WTC11 (cell line): ENCODE data around the gene SLC44A2. TPM values are rescaled to one million over a fixed set of nuclear protein-coding genes. Genes with fewer than 3 reads are reported as not detected.

Source experiments
- ATAC-seq: fragments of 200-7000 bp; cut with Tn5 transposase; 2 replicates; pipeline ENCODE4 v1.10.0; 2021; ENCODE audit warnings: mild to moderate bottlenecking, moderate library complexity
- CTCF ChIA-PET: fragments of 300-600 bp; sonication (Branson Sonifier 250); formaldehyde crosslinking; loops from one replicate; lab custom pipeline; 2021; ENCODE audit warnings: antibody characterized with exemption; lab: Charles Lee
- POLR2A ChIA-PET: fragments of 350-600 bp; sonication (Branson Sonifier 250); formaldehyde crosslinking; loops from one replicate; lab custom pipeline; 2021; ENCODE audit warnings: antibody characterized with exemption; lab: Charles Lee
- DNase-seq: peaks from one replicate; pipeline ENCODE4 v3.0.0; 2021; ENCODE audit warnings: low spot score
- H3K27ac Mint-ChIP-seq: 2 replicates; pipeline ENCODE4 v1.8.0; 2021; ENCODE audit warnings: mixed read lengths
- H3K27me3 Mint-ChIP-seq: 2 replicates; pipeline ENCODE4 v1.8.0; 2021; ENCODE audit warnings: low read depth, mild to moderate bottlenecking, moderate library complexity, mixed read lengths
- H3K36me3 Mint-ChIP-seq: 2 replicates; pipeline ENCODE4 v1.8.0; 2021; ENCODE audit warnings: mixed read lengths
- H3K4me1 Mint-ChIP-seq: 2 replicates; pipeline ENCODE4 v1.8.0; 2022; ENCODE audit warnings: mixed read lengths
- H3K4me3 Mint-ChIP-seq: 2 replicates; pipeline ENCODE4 v1.8.0; 2021; ENCODE audit warnings: mild to moderate bottlenecking, moderate library complexity, mixed read lengths
- H3K9me3 Mint-ChIP-seq: 2 replicates; pipeline ENCODE4 v1.8.0; 2021; ENCODE audit warnings: mixed read lengths
- CBFB ChIP-seq: sonication (generic); formaldehyde crosslinking; IDR thresholded peaks from 2 replicates; pipeline ENCODE4 v1.8.1; 2022; ENCODE audit warnings: mild to moderate bottlenecking, low read depth, missing genetic modification reagents
- CREB1 ChIP-seq: sonication (generic); formaldehyde crosslinking; IDR thresholded peaks from 2 replicates; pipeline ENCODE4 v1.8.0; 2023; ENCODE audit warnings: mild to moderate bottlenecking, missing genetic modification reagents
- FOXP1 ChIP-seq: sonication (generic); formaldehyde crosslinking; IDR thresholded peaks from 2 replicates; pipeline ENCODE4 v1.8.0; 2022; ENCODE audit warnings: missing genetic modification reagents, mild to moderate bottlenecking, moderate library complexity, borderline replicate concordance
- GTF2I ChIP-seq: fragments of 250-450 bp; sonication (Bioruptor Pico); conservative IDR thresholded peaks from 2 replicates; pipeline ENCODE4 v1.4.0; 2021; ENCODE audit warnings: mild to moderate bottlenecking
- HMGA2 ChIP-seq: fragments of 250-450 bp; sonication (Bioruptor Pico); IDR thresholded peaks from 2 replicates; pipeline ENCODE4 v1.4.0; 2021; ENCODE audit warnings: mild to moderate bottlenecking, moderate library complexity
- MXD4 ChIP-seq: fragments of 250-450 bp; sonication (Bioruptor Pico); IDR thresholded peaks from 2 replicates; pipeline ENCODE4 v1.8.0; 2021; ENCODE audit warnings: mild to moderate bottlenecking, moderate library complexity, borderline replicate concordance
- SMAD4 ChIP-seq: sonication (generic); formaldehyde crosslinking; IDR thresholded peaks from 2 replicates; pipeline ENCODE4 v1.8.0; 2022; ENCODE audit warnings: mild to moderate bottlenecking, missing genetic modification reagents
- TEAD1 ChIP-seq: sonication (generic); formaldehyde crosslinking; IDR thresholded peaks from 2 replicates; pipeline ENCODE4 v1.8.0; 2022; ENCODE audit warnings: mild to moderate bottlenecking, missing genetic modification reagents
- TP53 ChIP-seq: sonication (generic); formaldehyde crosslinking; IDR thresholded peaks from 2 replicates; pipeline ENCODE4 v1.8.1; 2023; ENCODE audit warnings: mild to moderate bottlenecking, missing genetic modification reagents
- ZNF121 ChIP-seq: sonication (generic); formaldehyde crosslinking; IDR thresholded peaks from 2 replicates; pipeline ENCODE4 v1.8.0; 2023; ENCODE audit warnings: missing genetic modification reagents
- ZNF317 ChIP-seq: sonication (generic); formaldehyde crosslinking; IDR thresholded peaks from 2 replicates; pipeline ENCODE4 v1.8.1; 2023; ENCODE audit warnings: low read depth, mild to moderate bottlenecking, moderate library complexity, missing genetic modification reagents, borderline replicate concordance
- ZNF416 ChIP-seq: fragments of 250-450 bp; sonication (Bioruptor Pico); IDR thresholded peaks from 2 replicates; pipeline ENCODE4 v1.9.0; 2021; ENCODE audit warnings: mild to moderate bottlenecking, inconsistent platforms
- total RNA-seq: library from RNA; stranded (reverse); gene quantifications from 3 replicates; pipeline ENCODE4 v1.2.3, GENCODE V29; 2021
- TF ChIP-seq, protein P1 (sequence below): sonication (generic); formaldehyde crosslinking; IDR thresholded peaks from 2 replicates; pipeline ENCODE4 v1.8.1; 2023; ENCODE audit warnings: mild to moderate bottlenecking, moderate library complexity, missing genetic modification reagents
- TF ChIP-seq, protein P2 (sequence below): fragments of 250-450 bp; sonication (Bioruptor Pico); IDR thresholded peaks from 2 replicates; pipeline ENCODE4 v1.8.0; 2021; ENCODE audit warnings: mild to moderate bottlenecking
- TF ChIP-seq, protein P3 (sequence below): sonication (generic); formaldehyde crosslinking; IDR thresholded peaks from 2 replicates; pipeline ENCODE4 v1.8.0; 2023; ENCODE audit warnings: missing genetic modification reagents
- TF ChIP-seq, protein P4 (sequence below): sonication (generic); formaldehyde crosslinking; IDR thresholded peaks from 2 replicates; pipeline ENCODE4 v1.8.1; 2022; ENCODE audit warnings: missing genetic modification reagents, borderline replicate concordance
- TF ChIP-seq, protein P5 (sequence below): sonication (generic); formaldehyde crosslinking; IDR thresholded peaks from 2 replicates; pipeline ENCODE4 v1.8.1; 2022; ENCODE audit warnings: mild to moderate bottlenecking, missing genetic modification reagents, moderate library complexity, borderline replicate concordance
- TF ChIP-seq, protein P6 (sequence below): sonication (generic); formaldehyde crosslinking; IDR thresholded peaks from 2 replicates; pipeline ENCODE4 v1.8.0; 2022; ENCODE audit warnings: missing genetic modification reagents
- TF ChIP-seq, protein P7 (sequence below): sonication (generic); formaldehyde crosslinking; IDR thresholded peaks from 2 replicates; pipeline ENCODE4 v1.8.1; 2023; ENCODE audit warnings: mild to moderate bottlenecking, missing genetic modification reagents

SLC44A2 gene
- total RNA-seq, 1 experiment from 2014 or later, result 109 TPM

DNA sequence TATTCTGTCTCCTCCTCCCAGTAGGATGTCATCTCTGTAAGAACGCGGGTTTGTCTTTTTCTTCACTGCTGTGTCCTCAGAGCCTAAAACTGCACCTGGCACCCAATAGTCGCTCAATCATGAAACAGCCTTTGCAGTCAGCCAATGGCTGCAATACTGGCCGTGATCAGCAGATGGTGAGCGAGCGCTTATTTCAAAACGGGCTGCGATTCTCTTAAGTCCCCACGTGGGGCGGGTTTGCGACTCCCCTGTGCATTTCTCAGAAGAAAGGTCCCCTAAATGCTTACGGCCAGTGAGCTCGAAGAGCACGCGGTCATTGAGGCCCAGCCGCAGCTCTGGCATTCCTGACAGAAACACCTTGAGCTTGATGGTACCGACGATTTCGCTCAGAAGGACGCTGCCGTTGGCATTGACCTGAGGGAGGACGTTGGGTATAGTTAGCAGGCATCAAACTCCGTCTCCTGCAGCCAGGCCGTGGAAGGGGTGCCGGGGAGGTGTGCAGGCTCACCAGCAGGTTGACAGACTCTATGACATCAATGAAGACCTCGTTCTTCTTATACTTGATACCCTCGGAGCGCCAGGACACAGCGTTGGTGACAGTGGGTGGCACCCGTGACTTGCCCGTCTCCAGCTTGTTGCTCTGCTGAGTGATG, 44.2 kb upstream of the SLC44A2 start (continued):
- TF ChIP-seq, protein P1, sequence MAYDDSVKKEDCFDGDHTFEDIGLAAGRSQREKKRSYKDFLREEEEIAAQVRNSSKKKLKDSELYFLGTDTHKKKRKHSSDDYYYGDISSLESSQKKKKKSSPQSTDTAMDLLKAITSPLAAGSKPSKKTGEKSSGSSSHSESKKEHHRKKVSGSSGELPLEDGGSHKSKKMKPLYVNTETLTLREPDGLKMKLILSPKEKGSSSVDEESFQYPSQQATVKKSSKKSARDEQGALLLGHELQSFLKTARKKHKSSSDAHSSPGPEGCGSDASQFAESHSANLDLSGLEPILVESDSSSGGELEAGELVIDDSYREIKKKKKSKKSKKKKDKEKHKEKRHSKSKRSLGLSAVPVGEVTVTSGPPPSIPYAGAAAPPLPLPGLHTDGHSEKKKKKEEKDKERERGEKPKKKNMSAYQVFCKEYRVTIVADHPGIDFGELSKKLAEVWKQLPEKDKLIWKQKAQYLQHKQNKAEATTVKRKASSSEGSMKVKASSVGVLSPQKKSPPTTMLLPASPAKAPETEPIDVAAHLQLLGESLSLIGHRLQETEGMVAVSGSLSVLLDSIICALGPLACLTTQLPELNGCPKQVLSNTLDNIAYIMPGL (CRISPR knock-in tag), result peak; percentile 79
- TF ChIP-seq TEAD1 (CRISPR knock-in tag), result no peak

DNA sequence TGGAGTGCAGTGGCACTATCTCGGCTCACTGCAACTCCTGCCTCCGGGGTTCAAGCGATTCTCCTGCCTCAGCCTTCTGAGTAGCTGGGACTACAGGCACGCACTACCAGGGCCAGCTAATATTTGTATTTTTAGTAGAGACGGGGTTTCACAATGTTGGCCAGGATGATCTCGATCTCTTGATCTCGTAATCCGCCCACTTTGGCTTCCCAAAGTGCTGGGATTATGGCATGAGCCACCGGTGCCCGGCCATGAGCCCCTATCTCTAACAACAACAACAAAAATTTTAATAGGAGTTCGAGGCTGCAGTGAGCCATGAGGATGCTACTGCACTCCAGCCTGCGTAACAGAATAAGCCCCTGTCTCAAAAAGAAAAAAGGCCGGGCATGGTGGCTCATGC, 43.3 kb upstream of the SLC44A2 start:
- no peak overlapping the region for H3K4me3 Mint-ChIP-seq
- DNase-seq, result no peak
- ChIA-PET POLR2A (interaction anchor here (1.1 kb wide), 1 partner anchor 20 kb away, joined by 3 read pairs; no protein-coding TSS in a partner anchor), CTCF (interaction anchor here (0.6 to 4.5 kb wide), 23 partner anchors 8 to 254 kb away, joined by 3 to 276 read pairs (median 7); partner anchors contain the start of genes QTRT1, SLC44A2 and TMED1)
- H3K36me3 Mint-ChIP-seq, result peaks cover 48% of the 10 kb centered on the region
- no peaks in the 10 kb centered on the region for H3K9me3 Mint-ChIP-seq
- peaks cover 8% of the 10 kb centered on the region for H3K4me1 Mint-ChIP-seq
- no peak overlapping the region for H3K27ac Mint-ChIP-seq
- H3K27me3 Mint-ChIP-seq, result no peaks in the 10 kb centered on the region
- TF ChIP-seq ZNF121 (no peak), SMAD4 (no peak), ZNF416 (CRISPR knock-in tag) (no peak), TP53 (CRISPR knock-in tag) (no peak), HMGA2 (no peak), ZNF317 (CRISPR knock-in tag) (no peak), CBFB (CRISPR knock-in tag) (no peak), GTF2I (CRISPR knock-in tag) (no peak), CREB1 (CRISPR knock-in tag) (no peak), MXD4 (CRISPR knock-in tag) (no peak), FOXP1 (no peak)
- TF ChIP-seq, protein P2, sequence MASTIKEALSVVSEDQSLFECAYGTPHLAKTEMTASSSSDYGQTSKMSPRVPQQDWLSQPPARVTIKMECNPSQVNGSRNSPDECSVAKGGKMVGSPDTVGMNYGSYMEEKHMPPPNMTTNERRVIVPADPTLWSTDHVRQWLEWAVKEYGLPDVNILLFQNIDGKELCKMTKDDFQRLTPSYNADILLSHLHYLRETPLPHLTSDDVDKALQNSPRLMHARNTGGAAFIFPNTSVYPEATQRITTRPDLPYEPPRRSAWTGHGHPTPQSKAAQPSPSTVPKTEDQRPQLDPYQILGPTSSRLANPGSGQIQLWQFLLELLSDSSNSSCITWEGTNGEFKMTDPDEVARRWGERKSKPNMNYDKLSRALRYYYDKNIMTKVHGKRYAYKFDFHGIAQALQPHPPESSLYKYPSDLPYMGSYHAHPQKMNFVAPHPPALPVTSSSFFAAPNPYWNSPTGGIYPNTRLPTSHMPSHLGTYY (CRISPR knock-in tag), result no peak
- TF ChIP-seq, protein P3, sequence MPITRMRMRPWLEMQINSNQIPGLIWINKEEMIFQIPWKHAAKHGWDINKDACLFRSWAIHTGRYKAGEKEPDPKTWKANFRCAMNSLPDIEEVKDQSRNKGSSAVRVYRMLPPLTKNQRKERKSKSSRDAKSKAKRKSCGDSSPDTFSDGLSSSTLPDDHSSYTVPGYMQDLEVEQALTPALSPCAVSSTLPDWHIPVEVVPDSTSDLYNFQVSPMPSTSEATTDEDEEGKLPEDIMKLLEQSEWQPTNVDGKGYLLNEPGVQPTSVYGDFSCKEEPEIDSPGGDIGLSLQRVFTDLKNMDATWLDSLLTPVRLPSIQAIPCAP (CRISPR knock-in tag), result no peak
- TF ChIP-seq, protein P4, sequence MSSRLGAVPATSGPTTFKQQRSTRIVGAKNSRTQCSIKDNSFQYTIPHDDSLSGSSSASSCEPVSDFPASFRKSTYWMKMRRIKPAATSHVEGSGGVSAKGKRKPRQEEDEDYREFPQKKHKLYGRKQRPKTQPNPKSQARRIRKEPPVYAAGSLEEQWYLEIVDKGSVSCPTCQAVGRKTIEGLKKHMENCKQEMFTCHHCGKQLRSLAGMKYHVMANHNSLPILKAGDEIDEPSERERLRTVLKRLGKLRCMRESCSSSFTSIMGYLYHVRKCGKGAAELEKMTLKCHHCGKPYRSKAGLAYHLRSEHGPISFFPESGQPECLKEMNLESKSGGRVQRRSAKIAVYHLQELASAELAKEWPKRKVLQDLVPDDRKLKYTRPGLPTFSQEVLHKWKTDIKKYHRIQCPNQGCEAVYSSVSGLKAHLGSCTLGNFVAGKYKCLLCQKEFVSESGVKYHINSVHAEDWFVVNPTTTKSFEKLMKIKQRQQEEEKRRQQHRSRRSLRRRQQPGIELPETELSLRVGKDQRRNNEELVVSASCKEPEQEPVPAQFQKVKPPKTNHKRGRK, result no peak
- TF ChIP-seq, protein P5, sequence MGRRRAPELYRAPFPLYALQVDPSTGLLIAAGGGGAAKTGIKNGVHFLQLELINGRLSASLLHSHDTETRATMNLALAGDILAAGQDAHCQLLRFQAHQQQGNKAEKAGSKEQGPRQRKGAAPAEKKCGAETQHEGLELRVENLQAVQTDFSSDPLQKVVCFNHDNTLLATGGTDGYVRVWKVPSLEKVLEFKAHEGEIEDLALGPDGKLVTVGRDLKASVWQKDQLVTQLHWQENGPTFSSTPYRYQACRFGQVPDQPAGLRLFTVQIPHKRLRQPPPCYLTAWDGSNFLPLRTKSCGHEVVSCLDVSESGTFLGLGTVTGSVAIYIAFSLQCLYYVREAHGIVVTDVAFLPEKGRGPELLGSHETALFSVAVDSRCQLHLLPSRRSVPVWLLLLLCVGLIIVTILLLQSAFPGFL (CRISPR knock-in tag), result no peak
- TF ChIP-seq, protein P6, sequence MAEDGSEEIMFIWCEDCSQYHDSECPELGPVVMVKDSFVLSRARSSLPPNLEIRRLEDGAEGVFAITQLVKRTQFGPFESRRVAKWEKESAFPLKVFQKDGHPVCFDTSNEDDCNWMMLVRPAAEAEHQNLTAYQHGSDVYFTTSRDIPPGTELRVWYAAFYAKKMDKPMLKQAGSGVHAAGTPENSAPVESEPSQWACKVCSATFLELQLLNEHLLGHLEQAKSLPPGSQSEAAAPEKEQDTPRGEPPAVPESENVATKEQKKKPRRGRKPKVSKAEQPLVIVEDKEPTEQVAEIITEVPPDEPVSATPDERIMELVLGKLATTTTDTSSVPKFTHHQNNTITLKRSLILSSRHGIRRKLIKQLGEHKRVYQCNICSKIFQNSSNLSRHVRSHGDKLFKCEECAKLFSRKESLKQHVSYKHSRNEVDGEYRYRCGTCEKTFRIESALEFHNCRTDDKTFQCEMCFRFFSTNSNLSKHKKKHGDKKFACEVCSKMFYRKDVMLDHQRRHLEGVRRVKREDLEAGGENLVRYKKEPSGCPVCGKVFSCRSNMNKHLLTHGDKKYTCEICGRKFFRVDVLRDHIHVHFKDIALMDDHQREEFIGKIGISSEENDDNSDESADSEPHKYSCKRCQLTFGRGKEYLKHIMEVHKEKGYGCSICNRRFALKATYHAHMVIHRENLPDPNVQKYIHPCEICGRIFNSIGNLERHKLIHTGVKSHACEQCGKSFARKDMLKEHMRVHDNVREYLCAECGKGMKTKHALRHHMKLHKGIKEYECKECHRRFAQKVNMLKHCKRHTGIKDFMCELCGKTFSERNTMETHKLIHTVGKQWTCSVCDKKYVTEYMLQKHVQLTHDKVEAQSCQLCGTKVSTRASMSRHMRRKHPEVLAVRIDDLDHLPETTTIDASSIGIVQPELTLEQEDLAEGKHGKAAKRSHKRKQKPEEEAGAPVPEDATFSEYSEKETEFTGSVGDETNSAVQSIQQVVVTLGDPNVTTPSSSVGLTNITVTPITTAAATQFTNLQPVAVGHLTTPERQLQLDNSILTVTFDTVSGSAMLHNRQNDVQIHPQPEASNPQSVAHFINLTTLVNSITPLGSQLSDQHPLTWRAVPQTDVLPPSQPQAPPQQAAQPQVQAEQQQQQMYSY (CRISPR knock-in tag), result no peak
- TF ChIP-seq, protein P1 (CRISPR knock-in tag), result no peak
- TF ChIP-seq, protein P7, sequence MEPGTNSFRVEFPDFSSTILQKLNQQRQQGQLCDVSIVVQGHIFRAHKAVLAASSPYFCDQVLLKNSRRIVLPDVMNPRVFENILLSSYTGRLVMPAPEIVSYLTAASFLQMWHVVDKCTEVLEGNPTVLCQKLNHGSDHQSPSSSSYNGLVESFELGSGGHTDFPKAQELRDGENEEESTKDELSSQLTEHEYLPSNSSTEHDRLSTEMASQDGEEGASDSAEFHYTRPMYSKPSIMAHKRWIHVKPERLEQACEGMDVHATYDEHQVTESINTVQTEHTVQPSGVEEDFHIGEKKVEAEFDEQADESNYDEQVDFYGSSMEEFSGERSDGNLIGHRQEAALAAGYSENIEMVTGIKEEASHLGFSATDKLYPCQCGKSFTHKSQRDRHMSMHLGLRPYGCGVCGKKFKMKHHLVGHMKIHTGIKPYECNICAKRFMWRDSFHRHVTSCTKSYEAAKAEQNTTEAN (CRISPR knock-in tag), result no peak
- no peak for ATAC-seq
